RWPE2 (cell line): Measurements from ENCODE around the gene ZNF532.

Source experiments
- ATAC-seq: fragments of 200-7000 bp; cut with Tn5 transposase; 3 replicates; pipeline ENCODE4 v1.9.1; 2021; ENCODE audit warnings: low read depth
- DNase-seq: peaks from one replicate; pipeline ENCODE4 v3.0.0-alpha.2; 2020; ENCODE audit warnings: low spot score
- H3K27ac ChIP-seq: fragments of 450-650 bp; 2 replicates; pipeline ENCODE4 v1.5.1; 2017; ENCODE audit warnings: mild to moderate bottlenecking; ENCODE audit not compliant: poor library complexity, severe bottlenecking
- H3K27me3 ChIP-seq: fragments of 250-450 bp; sonication (Bioruptor Pico); 2 replicates; pipeline ENCODE4 v1.5.1; 2021; ENCODE audit warnings: mild to moderate bottlenecking, moderate library complexity; ENCODE audit not compliant: insufficient read depth, poor library complexity, severe bottlenecking
- H3K36me3 ChIP-seq: fragments of 250-450 bp; sonication (Bioruptor Pico); 2 replicates; pipeline ENCODE4 v1.5.1; 2020; ENCODE audit warnings: low read depth, mild to moderate bottlenecking, moderate library complexity
- H3K4me1 ChIP-seq: fragments of 250-450 bp; sonication (Bioruptor Pico); 2 replicates; pipeline ENCODE4 v1.5.1; 2021; ENCODE audit warnings: mild to moderate bottlenecking, moderate library complexity; ENCODE audit not compliant: insufficient read depth, poor library complexity, severe bottlenecking
- H3K4me3 ChIP-seq: fragments of 250-450 bp; sonication (Bioruptor Pico); 2 replicates; pipeline ENCODE4 v1.5.1; 2021; ENCODE audit warnings: mild to moderate bottlenecking, moderate library complexity; ENCODE audit not compliant: severe bottlenecking
- H3K9me3 ChIP-seq: fragments of 250-450 bp; sonication (Bioruptor Pico); 2 replicates; pipeline ENCODE4 v1.5.1; 2021; ENCODE audit warnings: mild to moderate bottlenecking, moderate library complexity; ENCODE audit not compliant: severe bottlenecking
- CTCF ChIP-seq: fragments of 450-650 bp; IDR thresholded peaks from one replicate; pipeline ENCODE4 v1.5.1; 2017; ENCODE audit warnings: mild to moderate bottlenecking, moderate library complexity; ENCODE audit not compliant: poor library complexity, severe bottlenecking

ZNF532 gene

GRCh38 chr18:58892488-58892887 lies 27.8 kb downstream of the ZNF532 start:
- Histone ChIP-seq H3K4me3 (no peak overlapping the region), H3K27me3 (no peaks in the 10 kb centered on the region), H3K36me3 (peaks cover 4% of the 10 kb centered on the region; the same call in 1 of the 2 replicates), H3K4me1 (peaks cover 9% of the 10 kb centered on the region), H3K9me3 (no peaks in the 10 kb centered on the region), H3K27ac (no peak overlapping the region)
- no peak for TF ChIP-seq CTCF
- ATAC-seq (no peak), DNase-seq (no peak)

- peaks cover 4% of the 10 kb centered on the region; the same call in 1 of the 2 replicates for H3K36me3 ChIP-seq
- H3K27me3 ChIP-seq, result no peaks in the 10 kb centered on the region
- H3K27ac ChIP-seq, result peak overlapping the region; percentile 12
- no peaks in the 10 kb centered on the region for H3K9me3 ChIP-seq
- H3K4me3 ChIP-seq, result no peak overlapping the region
- no peak for TF ChIP-seq CTCF
- ATAC-seq, result no peak
- peaks cover 9% of the 10 kb centered on the region for H3K4me1 ChIP-seq
- DNase-seq, result no peak
These were observed 28.9 kb downstream of the ZNF532 start for GRCh38 chr18:58893388-58894099.

- TF ChIP-seq CTCF, result no peak
These were observed 30.3 kb downstream of the ZNF532 start for GRCh38 chr18:58894930-58895329.

DNA sequence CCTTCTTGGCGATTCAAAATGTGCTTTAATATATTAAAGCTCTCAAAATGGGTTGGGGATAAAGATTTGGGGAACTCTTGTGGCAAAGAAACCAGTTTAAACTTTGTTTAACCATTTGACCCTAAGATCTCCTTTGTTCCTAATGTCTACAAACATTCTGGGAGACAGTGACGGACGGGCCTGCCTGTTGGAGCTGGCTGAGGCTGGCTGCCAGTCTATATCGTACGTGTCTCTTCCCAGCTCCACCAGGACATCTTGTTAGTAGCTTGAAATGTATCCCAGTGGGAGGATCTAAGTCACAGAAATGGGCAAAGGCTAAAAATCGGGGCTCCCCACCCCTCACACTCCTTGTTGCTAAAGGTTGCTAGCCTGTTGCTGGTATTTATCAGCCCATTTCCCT lies 30.7 kb downstream of the ZNF532 start:
- no peak for DNase-seq
- H3K9me3 ChIP-seq, result no peaks in the 10 kb centered on the region
- no peak overlapping the region for H3K27ac ChIP-seq
- H3K4me1 ChIP-seq, result peaks cover 9% of the 10 kb centered on the region
- TF ChIP-seq CTCF, result no peak
- no peak overlapping the region for H3K4me3 ChIP-seq
- H3K36me3 ChIP-seq, result peaks cover 4% of the 10 kb centered on the region; the same call in 1 of the 2 replicates
- no peak for ATAC-seq
- H3K27me3 ChIP-seq, result no peaks in the 10 kb centered on the region

More at GRCh38 chr18:58894930-58895329, 30.3 kb downstream of the ZNF532 start:
- Histone ChIP-seq H3K4me1 (peaks cover 9% of the 10 kb centered on the region), H3K9me3 (no peaks in the 10 kb centered on the region), H3K27me3 (no peaks in the 10 kb centered on the region), H3K36me3 (peaks cover 4% of the 10 kb centered on the region; the same call in 1 of the 2 replicates), H3K27ac (no peak overlapping the region), H3K4me3 (no peak overlapping the region)
- DNase-seq, result no peak
- ATAC-seq, result no peak

DNA sequence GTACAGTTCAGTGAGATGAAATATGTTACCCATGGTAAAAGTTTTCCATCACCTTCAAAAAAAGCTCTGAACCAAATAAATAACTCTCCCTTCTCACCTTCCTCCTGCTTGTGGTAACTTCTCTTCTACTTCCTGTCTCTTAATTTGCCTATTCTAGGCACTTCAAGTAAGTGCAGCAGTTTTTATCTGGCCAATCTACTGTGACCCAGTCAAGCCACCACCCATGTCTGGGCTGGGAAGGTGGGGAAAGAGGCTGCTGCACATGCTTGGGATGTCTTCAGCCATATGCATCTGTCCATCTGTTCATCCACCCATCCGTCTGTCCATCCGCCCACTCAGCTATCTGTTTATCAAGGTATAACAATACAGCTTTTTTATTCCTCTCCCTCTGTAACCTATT lies 31.6 kb downstream of the ZNF532 start:
- H3K27ac ChIP-seq, result no peak overlapping the region
- H3K4me1 ChIP-seq, result peaks cover 9% of the 10 kb centered on the region
- TF ChIP-seq CTCF, result no peak
- no peak for DNase-seq
- H3K9me3 ChIP-seq, result no peaks in the 10 kb centered on the region
- ATAC-seq, result no peak
- H3K4me3 ChIP-seq, result no peak overlapping the region
- no peaks in the 10 kb centered on the region for H3K27me3 ChIP-seq
- H3K36me3 ChIP-seq, result peaks cover 4% of the 10 kb centered on the region; the same call in 1 of the 2 replicates
